HG03159 (cell line): ENCODE measurements around the gene TAGLN.
"Not testable (repeated sequence)": the region's sequence is repeated elsewhere in the genome, so short reads cannot be mapped to it uniquely, and the experiment has no call there.

Experiments used
- ATAC-seq: cut with Tn5 transposase; IDR thresholded peaks from one replicate; pipeline ENCODE4 v1.9.1; 2021; ENCODE audit warnings: mild to moderate bottlenecking, moderate library complexity; ENCODE audit not compliant: unreplicated experiment

TAGLN gene

GRCh38 chr11:117180661-117181585 lies 18.2 kb upstream of the TAGLN start:
- no peak for ATAC-seq

GRCh38 chr11:117181586-117182550 lies 17.3 kb upstream of the TAGLN start:
- ATAC-seq: no peak

- ATAC-seq: no peak
Measured at GRCh38 chr11:117182551-117182935, 16.6 kb upstream of the TAGLN start.

DNA sequence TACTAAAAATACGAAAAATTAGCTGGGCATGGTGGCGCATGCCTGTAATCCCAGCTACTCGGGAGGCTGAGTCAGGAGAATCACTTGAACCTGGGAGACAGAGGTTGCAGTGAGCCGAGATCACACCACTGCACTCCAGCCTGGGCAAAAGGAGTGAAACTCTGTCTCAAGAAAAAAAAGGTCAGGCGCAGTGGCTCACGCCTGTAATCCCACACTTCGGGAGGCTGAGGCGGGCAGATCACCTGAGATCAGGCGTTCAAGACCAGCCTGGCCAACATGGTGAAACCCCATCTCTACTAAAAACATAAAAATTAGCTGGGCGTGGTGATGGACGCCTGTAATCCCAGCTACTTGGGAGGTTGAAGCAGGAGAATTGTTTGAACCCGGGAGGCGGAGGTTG lies 16.0 kb upstream of the TAGLN start:
- not testable (repeated sequence) for ATAC-seq

DNA sequence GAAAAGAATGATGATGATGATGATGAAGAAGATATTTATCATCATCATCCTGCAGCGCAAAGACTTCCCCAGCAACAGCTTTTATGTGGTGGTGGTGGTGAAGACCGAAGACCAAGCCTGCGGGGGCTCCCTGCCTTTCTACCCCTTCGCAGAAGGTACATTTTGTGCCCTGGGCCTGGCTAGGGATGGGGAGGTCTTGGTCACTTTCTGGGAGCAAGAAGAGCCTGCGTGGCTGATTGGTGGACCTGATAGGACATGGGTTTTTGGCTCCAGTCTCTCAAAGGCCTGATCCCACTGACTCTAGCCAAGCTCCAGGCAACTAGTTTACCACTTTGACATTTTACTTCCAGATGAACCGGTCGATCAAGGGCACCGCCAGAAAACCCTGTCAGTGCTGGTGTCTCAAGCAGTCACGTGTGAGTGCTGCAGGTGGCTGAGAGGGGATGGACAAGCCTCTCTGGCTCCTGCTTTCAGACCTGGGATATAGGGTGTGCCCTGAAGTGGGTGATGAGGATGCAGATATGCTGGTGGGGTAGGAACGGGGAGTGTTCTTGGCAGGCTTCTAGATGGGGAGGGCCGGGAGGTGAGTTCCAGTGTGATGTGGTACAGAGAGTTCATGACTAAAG lies 15.3 kb upstream of the TAGLN start:
- no peak for ATAC-seq

GRCh38 chr11:117185736-117186430 lies 13.3 kb upstream of the TAGLN start:
- no peak for ATAC-seq

DNA sequence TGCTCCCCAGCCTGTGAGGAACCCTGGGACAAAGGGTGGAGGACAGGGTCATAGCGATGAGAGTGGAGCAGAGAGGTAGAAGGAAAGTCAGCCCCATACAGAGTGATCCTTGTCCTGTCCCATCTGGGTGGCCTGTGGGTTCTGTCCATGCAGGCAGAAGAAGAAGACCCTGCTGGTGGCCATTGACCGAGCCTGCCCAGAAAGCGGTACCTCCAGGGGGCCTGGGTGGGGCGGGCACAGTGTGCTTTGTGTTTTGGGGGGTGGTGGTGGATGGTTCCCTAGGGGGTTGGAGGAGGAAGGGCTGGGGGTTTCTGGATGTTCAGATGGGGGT lies 12.8 kb upstream of the TAGLN start:
- no peak for ATAC-seq

DNA sequence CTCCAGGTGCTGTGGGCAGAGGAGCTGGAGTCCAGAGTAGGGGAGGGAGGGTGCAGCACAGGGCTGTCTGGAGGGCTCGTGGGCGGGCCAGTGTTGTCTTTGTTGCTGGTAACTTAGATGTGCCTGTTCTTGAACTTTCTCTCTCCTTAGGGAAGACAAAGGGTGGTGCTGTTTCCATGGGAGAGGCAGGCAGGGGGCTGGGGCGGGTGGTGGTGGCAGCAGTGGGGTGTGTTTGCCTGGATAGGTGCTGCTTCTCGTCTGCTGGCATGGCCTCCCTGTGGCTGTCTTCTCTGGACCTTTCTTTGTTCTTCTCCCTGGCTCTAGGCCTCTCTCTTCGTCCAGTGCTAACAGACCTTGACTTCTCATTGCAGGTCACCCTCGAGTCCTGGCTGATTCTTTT lies 12.2 kb upstream of the TAGLN start:
- no peak for ATAC-seq

DNA sequence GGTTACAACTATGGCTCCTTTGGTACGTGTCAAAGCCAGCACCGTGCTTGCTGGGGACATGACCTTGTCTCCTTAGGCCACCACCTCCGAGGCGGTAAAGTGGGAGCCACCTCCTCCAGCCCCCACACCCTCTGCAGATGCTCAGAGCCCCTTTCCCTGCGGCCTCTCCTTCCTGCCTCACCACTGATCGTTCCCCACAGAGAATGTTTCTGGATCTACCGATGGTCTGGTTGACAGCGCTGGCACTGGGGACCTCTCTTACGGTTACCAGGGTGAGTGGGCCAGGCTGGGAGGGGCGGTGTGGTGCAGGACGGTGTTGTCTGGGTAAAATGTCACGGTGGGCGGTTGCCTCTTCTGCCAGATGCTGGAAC lies 11.8 kb upstream of the TAGLN start:
- ATAC-seq: no peak

- no peak for ATAC-seq
Measured at GRCh38 chr11:117187799-117188481, 11.2 kb upstream of the TAGLN start.

DNA sequence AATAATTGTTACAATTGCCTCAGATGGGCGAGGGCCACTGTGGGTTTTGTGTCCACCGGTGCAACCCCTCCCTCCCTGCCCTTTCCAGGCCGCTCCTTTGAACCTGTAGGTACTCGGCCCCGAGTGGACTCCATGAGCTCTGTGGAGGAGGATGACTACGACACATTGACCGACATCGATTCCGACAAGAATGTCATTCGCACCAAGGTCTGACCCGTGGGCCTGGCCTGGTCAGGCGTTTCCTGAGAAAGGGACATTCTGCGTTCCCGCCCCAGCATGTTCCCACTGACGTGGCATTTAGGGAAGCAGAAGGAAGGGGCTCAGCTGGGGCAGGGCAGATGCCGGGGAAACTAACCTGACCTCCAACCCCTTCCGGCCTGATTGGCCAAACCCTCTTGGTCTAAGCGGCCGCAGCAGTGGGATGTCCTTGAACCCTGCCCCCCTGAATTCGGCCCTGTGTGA lies 10.5 kb upstream of the TAGLN start:
- ATAC-seq: no peak

GRCh38 chr11:117189191-117189940 lies 9.8 kb upstream of the TAGLN start:
- ATAC-seq: peak; percentile 62

DNA sequence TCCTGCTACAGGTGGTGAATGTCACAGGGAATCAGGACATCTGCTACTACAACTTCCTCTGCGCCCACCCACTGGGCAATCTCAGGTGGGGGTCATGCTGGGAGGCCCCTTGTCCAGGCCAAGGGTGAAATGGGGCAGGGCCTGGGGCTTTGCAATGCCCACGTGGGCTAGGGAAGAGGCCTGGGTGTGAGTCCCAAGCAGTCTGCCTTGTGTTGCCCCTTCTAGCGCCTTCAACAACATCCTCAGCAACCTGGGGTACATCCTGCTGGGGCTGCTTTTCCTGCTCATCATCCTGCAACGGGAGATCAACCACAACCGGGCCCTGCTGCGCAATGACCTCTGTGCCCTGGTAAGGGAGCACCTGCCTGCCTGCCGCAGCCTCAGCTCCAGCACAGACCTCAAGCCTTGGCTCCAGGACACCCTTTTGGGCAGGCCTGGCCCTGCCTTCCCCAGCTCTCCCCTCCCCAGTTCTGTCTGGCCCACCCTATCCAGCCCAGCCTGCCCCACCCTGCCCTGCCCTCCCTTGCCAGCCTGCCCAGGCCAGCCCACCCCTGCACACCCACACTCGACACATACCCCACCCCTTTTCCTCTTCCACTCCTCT lies 9.1 kb upstream of the TAGLN start:
- ATAC-seq: no peak

- no peak for ATAC-seq
Measured at GRCh38 chr11:117191680-117192400, 7.3 kb upstream of the TAGLN start.

- ATAC-seq: no peak
Measured at GRCh38 chr11:117192401-117192875, 6.7 kb upstream of the TAGLN start.

GRCh38 chr11:117193130-117194020 lies 5.8 kb upstream of the TAGLN start:
- ATAC-seq: no peak

- no peak for ATAC-seq
Measured at GRCh38 chr11:117194267-117194666, 4.9 kb upstream of the TAGLN start.
